Measurements from ENCODE around the gene TMOD1. TPM values are rescaled to one million over a fixed set of nuclear protein-coding genes. Genes with fewer than 3 reads are reported as not detected.

Gene TMOD1
- total and polyA plus RNA-seq, 10 of the 15 experiments (the other 5 are each of a cell fraction or from before 2014, with no cell fraction given), result 4.0 to 44.1 (median 15.4) TPM

GRCh38 chr9:97504381-97505216 lies 3.1 kb downstream of the TMOD1 start:
- intact Hi-C loops (cut with micrococcal nuclease; ENCODE audit: unreplicated experiment), result loop anchor here (5.0 to 10.0 kb wide), 2 partner anchors 90 to 92 kb away; partner anchors contain the start of gene TDRD7
- ChIA-PET POLR2A (interaction anchor here (1.1 to 5.0 kb wide), 3 partner anchors 35 to 129 kb away, joined by 3 to 35 read pairs (median 30); no protein-coding TSS in a partner anchor), SMC1A (ENCODE audit: uncharacterized antibody, unreplicated experiment) (interaction anchor here (1.0 to 8.6 kb wide), 9 partner anchors 6 to 192 kb away, joined by 3 to 144 read pairs (median 12); partner anchors contain the start of gene XPA), CTCF (interaction anchor here (0.6 to 8.9 kb wide), 15 partner anchors 9 to 128 kb away, joined by 3 to 247 read pairs (median 9); partner anchors contain the start of genes NCBP1, TDRD7 and TSTD2), RAD21 (ENCODE audit: unreplicated experiment) (interaction anchor here (1.8 to 6.1 kb wide), 9 partner anchors 24 to 118 kb away, joined by 5 to 144 read pairs (median 29); partner anchors contain the start of gene TDRD7)
- no peaks in the 10 kb centered on the region; a peak in 1 of 4 replicates for H3K36me3 ChIP-seq (ENCODE audit: control insufficient read depth in 2 of 2, insufficient read depth in 2 of 2, low read length in 1 of 2)
- H3K9me3 ChIP-seq (replicated peaks; ENCODE audit: control insufficient read depth, insufficient read depth, low read length), result no peaks in the 10 kb centered on the region; the same call in 2 of the 3 replicates
- TF ChIP-seq KAT2A (conservative IDR thresholded peaks at IDR 0.05; ENCODE audit: control insufficient read depth, low read depth, low read length), result no peak
- TF ChIP-seq JUNB (IDR thresholded peaks at IDR 0.05), result peak; percentile 46
- WGBS (ENCODE audit: insufficient coverage, insufficient replicate concordance, low lambda C conversion rate, missing lambda C conversion rate), result 95% methylated on average over 8 of the region's 8 CpGs
- H3K4me1 ChIP-seq (ENCODE audit: control insufficient read depth, insufficient read depth, low read length), result peaks cover 40% of the 10 kb centered on the region
- no peak for ATAC-seq
- 0 out of 2 replicates have a peak overlapping the region, but pooled peaks have one; percentile 86 for H3K4me3 ChIP-seq
- H3K27ac ChIP-seq (ENCODE audit: control insufficient read depth, insufficient read depth), result no peak overlapping the region; the same call in 1 of the 2 replicates
- BruUV-seq (replicated peaks), result no TSS peak
- no peak for FAIRE-seq
- H3K27me3 ChIP-seq (replicated peaks in 1 of 2; ENCODE audit: control insufficient read depth in 2 of 2, insufficient read depth in 2 of 2, low read length in 1 of 2), result no peaks in the 10 kb centered on the region
- in situ Hi-C loops (cut with MboI), result loop anchor here (10.0 kb wide), 1 partner anchor 1090 kb away; the partner anchor contains the start of gene ZNF367
- no peak for DNase-seq (ENCODE audit: low read depth, low spot score)
- H3K79me2 ChIP-seq (ENCODE audit: control insufficient read depth, insufficient read depth, low read length), result peaks cover 65% of the 10 kb centered on the region
- no peaks in the 10 kb centered on the region for H4K20me1 ChIP-seq (ENCODE audit: control insufficient read depth, insufficient read depth)
- H3K9ac ChIP-seq (ENCODE audit: control insufficient read depth, insufficient read depth, low read length), result no peak overlapping the region; the same call in 1 of the 2 replicates
- no peak overlapping the region for H2AFZ ChIP-seq (ENCODE audit: control insufficient read depth, low read depth, low read length)
- H3K4me2 ChIP-seq (ENCODE audit: control insufficient read depth, insufficient read depth), result peak overlapping the region; percentile 97

GRCh38 chr9:97505845-97506244 lies 4.4 kb downstream of the TMOD1 start:
- ChIA-PET CTCF (interaction anchor here (0.8 to 8.9 kb wide), 12 partner anchors 9 to 110 kb away, joined by 3 to 247 read pairs (median 4); no protein-coding TSS in a partner anchor), SMC1A (ENCODE audit: uncharacterized antibody, unreplicated experiment) (interaction anchor here (0.8 to 8.6 kb wide), 8 partner anchors 11 to 92 kb away, joined by 3 to 144 read pairs (median 6); no protein-coding TSS in a partner anchor), RAD21 (ENCODE audit: unreplicated experiment) (interaction anchor here (1.0 to 6.1 kb wide), 8 partner anchors 24 to 110 kb away, joined by 3 to 144 read pairs (median 5); no protein-coding TSS in a partner anchor), POLR2A (interaction anchor here (0.8 to 1.4 kb wide), 3 partner anchors 20 to 52 kb away, joined by 3 to 4 read pairs (median 3); no protein-coding TSS in a partner anchor)
- no peak for FAIRE-seq
- Histone ChIP-seq H3K4me3 (no peak overlapping the region), H2AFZ (ENCODE audit: control insufficient read depth, low read depth, low read length) (no peak overlapping the region), H3K4me1 (ENCODE audit: control insufficient read depth, insufficient read depth, low read length) (peaks cover 42% of the 10 kb centered on the region), H3K4me2 (ENCODE audit: control insufficient read depth, insufficient read depth) (peak overlapping the region; percentile 51; the same call in 1 of the 2 replicates), H3K27ac (ENCODE audit: control insufficient read depth, insufficient read depth) (no peak overlapping the region), H3K9ac (ENCODE audit: control insufficient read depth, insufficient read depth, low read length) (no peak overlapping the region), H4K20me1 (ENCODE audit: control insufficient read depth, insufficient read depth) (no peaks in the 10 kb centered on the region), H3K27me3 (replicated peaks in 1 of 2; ENCODE audit: control insufficient read depth in 2 of 2, insufficient read depth in 2 of 2, low read length in 1 of 2) (no peaks in the 10 kb centered on the region), H3K9me3 (replicated peaks; ENCODE audit: control insufficient read depth, insufficient read depth, low read length) (no peaks in the 10 kb centered on the region; the same call in 2 of the 3 replicates), H3K36me3 (ENCODE audit: control insufficient read depth in 2 of 2, insufficient read depth in 2 of 2, low read length in 1 of 2) (no peaks in the 10 kb centered on the region; a peak in 1 of 4 replicates), H3K79me2 (ENCODE audit: control insufficient read depth, insufficient read depth, low read length) (peaks cover 72% of the 10 kb centered on the region)
- intact Hi-C loops (cut with micrococcal nuclease; ENCODE audit: unreplicated experiment), result loop anchor here (10.0 kb wide), 1 partner anchor 89 kb away; no protein-coding TSS in a partner anchor
- DNase-seq (ENCODE audit: low read depth, low spot score), result no peak
- BruUV-seq (replicated peaks), result no TSS peak
- ATAC-seq, result no peak
- in situ Hi-C loops (cut with MboI), result loop anchor here (10.0 kb wide), 1 partner anchor 1091 kb away; the partner anchor contains the start of gene ZNF367
- WGBS (ENCODE audit: insufficient coverage, insufficient replicate concordance, low lambda C conversion rate, missing lambda C conversion rate), result 71% methylated on average over 3 of the region's 3 CpGs
- no peak for TF ChIP-seq EED (IDR thresholded peaks at IDR 0.05; ENCODE audit: low read depth)
- no peak for TF ChIP-seq FOS (IDR thresholded peaks at IDR 0.05; ENCODE audit: borderline replicate concordance, extremely low read depth, insufficient read length)
- TF ChIP-seq BACH1 (IDR thresholded peaks at IDR 0.05; ENCODE audit: borderline replicate concordance), result no peak
- TF ChIP-seq NFIC (IDR thresholded peaks at IDR 0.05; ENCODE audit: low read depth, low read length), result no peak
- TF ChIP-seq MTA2 (IDR thresholded peaks at IDR 0.05; ENCODE audit: low read depth), result no peak
- TF ChIP-seq CREB1 (IDR thresholded peaks at IDR 0.05; ENCODE audit: low read depth), result no peak
- no peak for TF ChIP-seq E2F4 (IDR thresholded peaks at IDR 0.05; ENCODE audit: low read depth, low read length)
